Activated CD8-positive, alpha-beta memory T cell treated with anti-CD3 and anti-CD28 coated beads, Interleukin-2, amount 50 U/mL, for 48 hours (primary cell): ENCODE data around the gene KRT12.

Source experiments
- DNase-seq: peaks from one replicate; pipeline ENCODE4 v3.0.0-alpha.2; 2020

Gene KRT12

DNA sequence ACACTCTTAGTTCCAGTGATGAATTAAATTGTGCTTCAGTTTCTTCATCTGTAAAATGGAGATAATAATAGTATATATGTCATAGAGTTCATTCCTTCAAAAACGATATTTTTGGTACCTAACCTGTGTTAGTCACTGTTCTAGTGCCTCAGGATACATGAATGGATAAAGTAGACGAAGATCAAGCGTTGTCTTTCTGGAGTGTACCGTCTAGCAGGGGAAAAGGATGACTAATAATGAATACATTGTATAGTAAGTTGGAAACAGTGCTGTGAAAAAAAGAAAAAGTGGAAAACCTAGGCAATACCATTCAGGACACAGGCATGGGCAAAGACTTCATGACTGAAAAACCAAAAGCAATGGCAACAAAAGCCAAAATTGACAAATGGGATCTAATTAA, 53.2 kb downstream of the KRT12 start:
- DNase-seq = no peak

DNA sequence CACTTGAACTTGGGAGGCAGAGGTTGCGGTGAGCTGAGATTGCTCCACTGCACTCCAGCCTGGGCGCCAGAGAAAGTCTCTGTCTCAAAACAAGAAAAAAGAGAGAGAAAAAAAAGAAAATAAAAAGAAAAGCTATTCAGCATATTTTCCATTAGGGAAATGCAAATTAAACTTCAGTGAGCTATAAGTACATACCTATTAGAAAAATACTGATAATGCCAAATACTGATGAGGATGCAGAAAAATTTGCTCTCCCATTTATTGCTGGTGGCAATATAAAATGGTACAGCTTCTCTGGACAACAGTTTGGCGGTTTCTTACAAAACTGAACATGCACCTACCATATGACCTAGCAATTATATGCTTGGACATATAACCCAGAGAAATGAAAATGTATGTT, 54.4 kb downstream of the KRT12 start:
- no peak for DNase-seq
